GM19467 (cell line): ENCODE measurements around the gene OTOS.

Experiments used
- ATAC-seq: cut with Tn5 transposase; IDR thresholded peaks from one replicate; pipeline ENCODE4 v1.9.1; 2021; ENCODE audit warnings: mild to moderate bottlenecking, moderate library complexity; ENCODE audit not compliant: unreplicated experiment

OTOS gene

GRCh38 chr2:240168041-240168440 is 27.6 kb upstream of the OTOS start:
- no peak for ATAC-seq

- ATAC-seq, result no peak
Observed at GRCh38 chr2:240167588-240167880, 27.1 kb upstream of the OTOS start.

- ATAC-seq, result no peak
Observed at GRCh38 chr2:240166761-240167587, 26.5 kb upstream of the OTOS start.

- no peak for ATAC-seq
Observed at GRCh38 chr2:240166191-240166590, 25.7 kb upstream of the OTOS start.

- no peak for ATAC-seq
Observed at GRCh38 chr2:240165661-240166060, 25.2 kb upstream of the OTOS start.

- no peak for ATAC-seq
Observed at GRCh38 chr2:240165034-240165433, 24.6 kb upstream of the OTOS start.

- no peak for ATAC-seq
Observed at GRCh38 chr2:240164586-240164985, 24.1 kb upstream of the OTOS start.

- no peak for ATAC-seq
Observed at GRCh38 chr2:240163844-240164574, 23.6 kb upstream of the OTOS start.

- no peak for ATAC-seq
Observed at GRCh38 chr2:240162939-240163714, 22.7 kb upstream of the OTOS start.

- ATAC-seq, result no peak
Observed at GRCh38 chr2:240162531-240162930, 22.1 kb upstream of the OTOS start.

GRCh38 chr2:240162032-240162431 is 21.6 kb upstream of the OTOS start:
- no peak for ATAC-seq

- ATAC-seq, result no peak
Observed at GRCh38 chr2:240161087-240161750, 20.8 kb upstream of the OTOS start.

GRCh38 chr2:240160291-240161086 is 20.0 kb upstream of the OTOS start:
- no peak for ATAC-seq

- ATAC-seq, result no peak
Observed at GRCh38 chr2:240159251-240159839, 18.9 kb upstream of the OTOS start.

GRCh38 chr2:240157147-240157470 is 16.7 kb upstream of the OTOS start:
- no peak for ATAC-seq

GRCh38 chr2:240156435-240157146 is 16.1 kb upstream of the OTOS start:
- no peak for ATAC-seq

GRCh38 chr2:240155745-240156390 is 15.4 kb upstream of the OTOS start:
- no peak for ATAC-seq

GRCh38 chr2:240155048-240155744 is 14.7 kb upstream of the OTOS start:
- no peak for ATAC-seq
